ENCODE data around the gene NR6A1. TPM values are rescaled to one million over a fixed set of nuclear protein-coding genes. Genes with fewer than 3 reads are reported as not detected.

The NR6A1 gene
- total and polyA plus RNA-seq, 2 of the 13 experiments (the other 11 are each of a cell fraction or from before 2014, with no cell fraction given), result 28.1 to 31.5 TPM

DNA sequence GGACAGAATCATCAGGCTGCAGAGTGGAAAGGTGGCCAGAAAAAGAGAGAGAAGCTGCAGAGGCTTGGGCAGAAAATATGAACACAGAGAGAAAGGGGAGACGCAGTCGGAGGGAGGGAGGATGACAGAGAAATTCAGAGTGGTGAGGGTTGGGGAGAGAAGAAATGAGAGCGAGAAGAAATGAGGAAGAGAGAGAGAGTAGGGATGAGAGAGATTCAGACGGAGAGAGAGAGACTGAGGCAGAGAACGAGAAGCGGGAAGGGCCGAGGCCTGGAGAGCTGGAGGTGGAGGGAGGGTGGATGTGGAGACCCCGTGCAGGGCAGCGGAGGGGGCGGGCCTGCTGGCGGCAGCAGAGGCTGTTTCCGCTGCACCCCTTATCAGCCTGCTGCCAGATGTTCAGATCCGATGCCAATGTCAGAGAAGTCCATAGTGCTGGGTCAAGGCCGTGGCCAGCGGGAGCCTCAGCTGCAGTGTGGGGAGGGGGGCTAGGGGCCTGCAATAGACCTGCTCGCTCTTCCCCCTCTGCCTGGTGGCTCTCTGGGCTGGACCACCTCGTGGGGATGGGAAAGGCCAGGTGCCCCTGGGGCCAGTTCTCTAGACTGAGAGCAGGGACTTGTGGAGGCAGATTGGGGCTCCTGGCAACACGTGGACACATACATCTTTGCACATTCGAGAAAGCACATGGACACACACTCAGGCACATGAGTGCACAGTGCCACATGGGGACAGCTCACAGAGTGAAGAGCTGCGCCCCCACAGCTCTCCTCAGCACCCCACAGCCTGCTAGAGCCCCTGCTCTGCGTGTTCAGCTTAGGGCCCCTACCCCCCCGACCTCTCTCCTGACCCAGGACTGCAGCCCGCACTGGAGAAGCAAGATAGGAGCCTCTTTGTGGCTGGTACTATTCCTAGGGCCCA is 259.0 kb downstream of the NR6A1 start (continued):
- TF ChIP-seq, protein P1, sequence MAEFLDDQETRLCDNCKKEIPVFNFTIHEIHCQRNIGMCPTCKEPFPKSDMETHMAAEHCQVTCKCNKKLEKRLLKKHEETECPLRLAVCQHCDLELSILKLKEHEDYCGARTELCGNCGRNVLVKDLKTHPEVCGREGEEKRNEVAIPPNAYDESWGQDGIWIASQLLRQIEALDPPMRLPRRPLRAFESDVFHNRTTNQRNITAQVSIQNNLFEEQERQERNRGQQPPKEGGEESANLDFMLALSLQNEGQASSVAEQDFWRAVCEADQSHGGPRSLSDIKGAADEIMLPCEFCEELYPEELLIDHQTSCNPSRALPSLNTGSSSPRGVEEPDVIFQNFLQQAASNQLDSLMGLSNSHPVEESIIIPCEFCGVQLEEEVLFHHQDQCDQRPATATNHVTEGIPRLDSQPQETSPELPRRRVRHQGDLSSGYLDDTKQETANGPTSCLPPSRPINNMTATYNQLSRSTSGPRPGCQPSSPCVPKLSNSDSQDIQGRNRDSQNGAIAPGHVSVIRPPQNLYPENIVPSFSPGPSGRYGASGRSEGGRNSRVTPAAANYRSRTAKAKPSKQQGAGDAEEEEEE (CRISPR knock-in tag; IDR thresholded peaks at IDR 0.05; ENCODE audit: borderline replicate concordance), result no peak
- TF ChIP-seq POLR2AphosphoS5 (IDR thresholded peaks at IDR 0.05; ENCODE audit: low read depth, low read length) (no peak), ISX (CRISPR knock-in tag; conservative IDR thresholded peaks at IDR 0.05) (no peak), POLR2A (IDR thresholded peaks at IDR 0.05; ENCODE audit: insufficient read depth in 1 of 2, low read depth in 2 of 2, low read length in 2 of 2) (no peak), CAMTA2 (CRISPR knock-in tag; IDR thresholded peaks at IDR 0.05; ENCODE audit: borderline replicate concordance) (no peak), RELA (CRISPR knock-in tag; IDR thresholded peaks at IDR 0.05) (no peak), HOXA9 (CRISPR knock-in tag; IDR thresholded peaks at IDR 0.05; ENCODE audit: borderline replicate concordance) (no peak), GABPB1 (CRISPR knock-in tag; IDR thresholded peaks at IDR 0.05) (peak; percentile 82), NCOA1 (CRISPR knock-in tag; IDR thresholded peaks at IDR 0.05) (peak; percentile 25; the same call in 1 of the 2 replicates), GATAD1 (CRISPR knock-in tag; IDR thresholded peaks at IDR 0.05) (peak; percentile 35; the same call in 1 of the 2 replicates), DR1 (CRISPR knock-in tag; IDR thresholded peaks at IDR 0.05) (no peak), ZBTB3 (CRISPR knock-in tag; IDR thresholded peaks at IDR 0.05; ENCODE audit: borderline replicate concordance, low read depth) (peak; percentile 95; the same call in 1 of the 2 replicates)
- TF ChIP-seq, protein P2, sequence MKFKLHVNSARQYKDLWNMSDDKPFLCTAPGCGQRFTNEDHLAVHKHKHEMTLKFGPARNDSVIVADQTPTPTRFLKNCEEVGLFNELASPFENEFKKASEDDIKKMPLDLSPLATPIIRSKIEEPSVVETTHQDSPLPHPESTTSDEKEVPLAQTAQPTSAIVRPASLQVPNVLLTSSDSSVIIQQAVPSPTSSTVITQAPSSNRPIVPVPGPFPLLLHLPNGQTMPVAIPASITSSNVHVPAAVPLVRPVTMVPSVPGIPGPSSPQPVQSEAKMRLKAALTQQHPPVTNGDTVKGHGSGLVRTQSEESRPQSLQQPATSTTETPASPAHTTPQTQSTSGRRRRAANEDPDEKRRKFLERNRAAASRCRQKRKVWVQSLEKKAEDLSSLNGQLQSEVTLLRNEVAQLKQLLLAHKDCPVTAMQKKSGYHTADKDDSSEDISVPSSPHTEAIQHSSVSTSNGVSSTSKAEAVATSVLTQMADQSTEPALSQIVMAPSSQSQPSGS (CRISPR knock-in tag; IDR thresholded peaks at IDR 0.05), result no peak
- TF ChIP-seq, protein P3, sequence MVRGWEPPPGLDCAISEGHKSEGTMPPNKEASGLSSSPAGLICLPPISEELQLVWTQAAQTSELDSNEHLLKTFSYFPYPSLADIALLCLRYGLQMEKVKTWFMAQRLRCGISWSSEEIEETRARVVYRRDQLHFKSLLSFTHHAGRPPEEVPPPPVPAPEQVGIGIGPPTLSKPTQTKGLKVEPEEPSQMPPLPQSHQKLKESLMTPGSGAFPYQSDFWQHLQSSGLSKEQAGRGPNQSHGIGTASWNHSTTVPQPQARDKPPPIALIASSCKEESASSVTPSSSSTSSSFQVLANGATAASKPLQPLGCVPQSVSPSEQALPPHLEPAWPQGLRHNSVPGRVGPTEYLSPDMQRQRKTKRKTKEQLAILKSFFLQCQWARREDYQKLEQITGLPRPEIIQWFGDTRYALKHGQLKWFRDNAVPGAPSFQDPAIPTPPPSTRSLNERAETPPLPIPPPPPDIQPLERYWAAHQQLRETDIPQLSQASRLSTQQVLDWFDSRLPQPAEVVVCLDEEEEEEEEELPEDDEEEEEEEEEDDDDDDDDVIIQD (CRISPR knock-in tag; IDR thresholded peaks at IDR 0.05; ENCODE audit: low read depth), result 0 out of 2 replicates have a peak, but pooled peaks have one; percentile 31
- TF ChIP-seq, protein P4, sequence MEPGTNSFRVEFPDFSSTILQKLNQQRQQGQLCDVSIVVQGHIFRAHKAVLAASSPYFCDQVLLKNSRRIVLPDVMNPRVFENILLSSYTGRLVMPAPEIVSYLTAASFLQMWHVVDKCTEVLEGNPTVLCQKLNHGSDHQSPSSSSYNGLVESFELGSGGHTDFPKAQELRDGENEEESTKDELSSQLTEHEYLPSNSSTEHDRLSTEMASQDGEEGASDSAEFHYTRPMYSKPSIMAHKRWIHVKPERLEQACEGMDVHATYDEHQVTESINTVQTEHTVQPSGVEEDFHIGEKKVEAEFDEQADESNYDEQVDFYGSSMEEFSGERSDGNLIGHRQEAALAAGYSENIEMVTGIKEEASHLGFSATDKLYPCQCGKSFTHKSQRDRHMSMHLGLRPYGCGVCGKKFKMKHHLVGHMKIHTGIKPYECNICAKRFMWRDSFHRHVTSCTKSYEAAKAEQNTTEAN (CRISPR knock-in tag; conservative IDR thresholded peaks at IDR 0.05), result peak; percentile 72; the same call in 1 of the 2 replicates
- TF ChIP-seq, protein P5, sequence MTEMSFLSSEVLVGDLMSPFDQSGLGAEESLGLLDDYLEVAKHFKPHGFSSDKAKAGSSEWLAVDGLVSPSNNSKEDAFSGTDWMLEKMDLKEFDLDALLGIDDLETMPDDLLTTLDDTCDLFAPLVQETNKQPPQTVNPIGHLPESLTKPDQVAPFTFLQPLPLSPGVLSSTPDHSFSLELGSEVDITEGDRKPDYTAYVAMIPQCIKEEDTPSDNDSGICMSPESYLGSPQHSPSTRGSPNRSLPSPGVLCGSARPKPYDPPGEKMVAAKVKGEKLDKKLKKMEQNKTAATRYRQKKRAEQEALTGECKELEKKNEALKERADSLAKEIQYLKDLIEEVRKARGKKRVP (CRISPR knock-in tag; IDR thresholded peaks at IDR 0.05), result no peak
- TF ChIP-seq, protein P6, sequence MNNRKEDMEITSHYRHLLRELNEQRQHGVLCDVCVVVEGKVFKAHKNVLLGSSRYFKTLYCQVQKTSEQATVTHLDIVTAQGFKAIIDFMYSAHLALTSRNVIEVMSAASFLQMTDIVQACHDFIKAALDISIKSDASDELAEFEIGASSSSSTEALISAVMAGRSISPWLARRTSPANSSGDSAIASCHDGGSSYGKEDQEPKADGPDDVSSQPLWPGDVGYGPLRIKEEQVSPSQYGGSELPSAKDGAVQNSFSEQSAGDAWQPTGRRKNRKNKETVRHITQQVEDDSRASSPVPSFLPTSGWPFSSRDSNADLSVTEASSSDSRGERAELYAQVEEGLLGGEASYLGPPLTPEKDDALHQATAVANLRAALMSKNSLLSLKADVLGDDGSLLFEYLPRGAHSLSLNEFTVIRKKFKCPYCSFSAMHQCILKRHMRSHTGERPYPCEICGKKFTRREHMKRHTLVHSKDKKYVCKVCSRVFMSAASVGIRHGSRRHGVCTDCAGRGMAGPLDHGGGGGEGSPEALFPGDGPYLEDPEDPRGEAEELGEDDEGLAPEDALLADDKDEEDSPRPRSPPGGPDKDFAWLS (CRISPR knock-in tag; IDR thresholded peaks at IDR 0.05; ENCODE audit: borderline replicate concordance), result no peak
